ENCODE measurements around the gene CRHR1.

CRHR1 gene

GRCh38 chr17:45825792-45826191, 41.7 kb downstream of the CRHR1 start:
- H3K36me3 ChIP-seq (ENCODE audit: low read length): no peaks in the 10 kb centered on the region
- H3K79me2 ChIP-seq (ENCODE audit: insufficient read depth, low read length): no peaks in the 10 kb centered on the region
- no peak overlapping the region for H3K4me2 ChIP-seq (ENCODE audit: low read depth, low read length, poor library complexity, severe bottlenecking)
- H2AFZ ChIP-seq (ENCODE audit: low read depth, low read length, severe bottlenecking): no peak overlapping the region
- no peaks in the 10 kb centered on the region for H4K20me1 ChIP-seq (ENCODE audit: low read depth, low read length)
- H3K9me2 ChIP-seq (replicated peaks; ENCODE audit: insufficient read depth, low read length): no peaks in the 10 kb centered on the region
- H3K4me3 ChIP-seq (ENCODE audit: insufficient read depth, low read length, poor library complexity, severe bottlenecking): no peak overlapping the region
- no peaks in the 10 kb centered on the region for H3K9me3 ChIP-seq (ENCODE audit: insufficient read depth, low read length)
- no peaks in the 10 kb centered on the region for H3F3A ChIP-seq (ENCODE audit: insufficient read depth)
- H3K27me3 ChIP-seq (ENCODE audit: low read length): no peaks in the 10 kb centered on the region
- H3K9ac ChIP-seq (ENCODE audit: low read length): no peak overlapping the region
- H3K27ac ChIP-seq (ENCODE audit: low read depth, low read length): no peak overlapping the region
- no peak for TF ChIP-seq EZH2phosphoT487 (conservative IDR thresholded peaks at IDR 0.05; ENCODE audit: low read length)
- TF ChIP-seq CTCF (IDR thresholded peaks at IDR 0.05; ENCODE audit: insufficient read depth, low read length, poor library complexity, severe bottlenecking): no peak

DNA sequence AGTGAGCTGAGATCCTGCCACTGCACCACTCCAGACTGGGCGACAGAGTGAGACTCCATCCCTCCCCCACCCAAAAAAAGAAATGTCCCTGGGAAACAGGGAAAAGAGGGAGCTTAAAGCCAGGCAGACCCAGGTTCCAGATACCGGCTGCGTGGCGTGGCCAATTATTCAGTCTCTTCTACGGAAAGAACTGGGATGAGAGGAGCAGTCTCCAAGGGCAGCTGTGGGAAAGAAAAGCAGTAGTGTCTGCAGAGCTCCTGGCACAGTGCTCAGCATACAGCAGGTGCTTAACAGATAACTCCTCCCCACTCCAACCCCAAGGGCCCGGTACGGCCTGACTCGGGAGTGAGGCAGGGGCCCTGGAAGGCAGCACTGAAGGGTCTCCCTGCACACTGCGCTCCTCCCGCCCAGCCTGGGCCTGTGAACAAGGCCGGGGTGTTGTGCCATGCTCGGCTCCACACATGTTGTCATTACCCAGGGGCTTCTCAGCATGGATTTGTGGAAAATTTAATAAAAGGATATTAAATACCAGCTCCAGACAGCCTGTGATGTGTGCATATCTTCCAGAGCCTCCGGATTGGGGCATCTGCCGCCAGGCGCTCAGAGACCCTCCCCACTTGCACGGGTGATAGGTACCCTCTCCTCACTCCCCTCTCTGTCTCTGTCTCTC, 42.9 kb downstream of the CRHR1 start:
- Histone ChIP-seq H3K27ac (ENCODE audit: low read depth, low read length) (no peak overlapping the region), H3K36me3 (ENCODE audit: low read length) (no peaks in the 10 kb centered on the region), H3K9me3 (ENCODE audit: insufficient read depth, low read length) (no peaks in the 10 kb centered on the region), H3K27me3 (ENCODE audit: low read length) (no peaks in the 10 kb centered on the region), H3K4me2 (ENCODE audit: low read depth, low read length, poor library complexity, severe bottlenecking) (no peak overlapping the region), H3K9me2 (replicated peaks; ENCODE audit: insufficient read depth, low read length) (no peaks in the 10 kb centered on the region), H3K79me2 (ENCODE audit: insufficient read depth, low read length) (no peaks in the 10 kb centered on the region), H3K4me3 (ENCODE audit: insufficient read depth, low read length, poor library complexity, severe bottlenecking) (no peak overlapping the region), H3K9ac (ENCODE audit: low read length) (no peak overlapping the region), H4K20me1 (ENCODE audit: low read depth, low read length) (no peaks in the 10 kb centered on the region), H2AFZ (ENCODE audit: low read depth, low read length, severe bottlenecking) (no peak overlapping the region), H3F3A (ENCODE audit: insufficient read depth) (no peaks in the 10 kb centered on the region)
- TF ChIP-seq EZH2phosphoT487 (conservative IDR thresholded peaks at IDR 0.05; ENCODE audit: low read length) (no peak), CTCF (IDR thresholded peaks at IDR 0.05; ENCODE audit: insufficient read depth, low read length, poor library complexity, severe bottlenecking) (no peak)

GRCh38 chr17:45828171-45828570, 44.1 kb downstream of the CRHR1 start:
- no peaks in the 10 kb centered on the region for H3K36me3 ChIP-seq (ENCODE audit: low read length)
- H3K9ac ChIP-seq (ENCODE audit: low read length): no peak overlapping the region
- no peak overlapping the region for H3K4me2 ChIP-seq (ENCODE audit: low read depth, low read length, poor library complexity, severe bottlenecking)
- no peak overlapping the region for H2AFZ ChIP-seq (ENCODE audit: low read depth, low read length, severe bottlenecking)
- no peak overlapping the region for H3K4me3 ChIP-seq (ENCODE audit: insufficient read depth, low read length, poor library complexity, severe bottlenecking)
- no peaks in the 10 kb centered on the region for H3K9me2 ChIP-seq (replicated peaks; ENCODE audit: insufficient read depth, low read length)
- H3K79me2 ChIP-seq (ENCODE audit: insufficient read depth, low read length): no peaks in the 10 kb centered on the region
- TF ChIP-seq CTCF (IDR thresholded peaks at IDR 0.05; ENCODE audit: insufficient read depth, low read length, poor library complexity, severe bottlenecking) (no peak), EZH2phosphoT487 (conservative IDR thresholded peaks at IDR 0.05; ENCODE audit: low read length) (no peak)
- H3K27me3 ChIP-seq (ENCODE audit: low read length): no peaks in the 10 kb centered on the region
- no peaks in the 10 kb centered on the region for H3K9me3 ChIP-seq (ENCODE audit: insufficient read depth, low read length)
- H3F3A ChIP-seq (ENCODE audit: insufficient read depth): no peaks in the 10 kb centered on the region
- no peaks in the 10 kb centered on the region for H4K20me1 ChIP-seq (ENCODE audit: low read depth, low read length)
- H3K27ac ChIP-seq (ENCODE audit: low read depth, low read length): no peak overlapping the region
